ENCODE data around the gene FBRSL1. TPM values are rescaled to one million over a fixed set of nuclear protein-coding genes. Genes with fewer than 3 reads are reported as not detected.

The FBRSL1 gene
- total RNA-seq, 4 donors from 2014 or later = 13.8 to 31.5 (median 16.1) TPM

- DNase-seq (ENCODE audit: low spot score in 2 of 2) = no peak
- Histone ChIP-seq H3K36me3 (peaks cover 0 to 29% (median 0%) of the 10 kb centered on the region in 3 donors), H3K9me3 (no peaks in the 10 kb centered on the region), H3K4me3 (no peak overlapping the region), H3K27me3 (no peaks in the 10 kb centered on the region), H3K27ac (peak overlapping the region in 3 of 4 donors; percentile 12 to 74 (median 46)), H3K4me1 (peaks cover 0 to 56% (median 0%) of the 10 kb centered on the region in 4 donors)
- TF ChIP-seq EP300 (IDR thresholded peaks at IDR 0.05) = no peak
- TF ChIP-seq, protein P1, sequence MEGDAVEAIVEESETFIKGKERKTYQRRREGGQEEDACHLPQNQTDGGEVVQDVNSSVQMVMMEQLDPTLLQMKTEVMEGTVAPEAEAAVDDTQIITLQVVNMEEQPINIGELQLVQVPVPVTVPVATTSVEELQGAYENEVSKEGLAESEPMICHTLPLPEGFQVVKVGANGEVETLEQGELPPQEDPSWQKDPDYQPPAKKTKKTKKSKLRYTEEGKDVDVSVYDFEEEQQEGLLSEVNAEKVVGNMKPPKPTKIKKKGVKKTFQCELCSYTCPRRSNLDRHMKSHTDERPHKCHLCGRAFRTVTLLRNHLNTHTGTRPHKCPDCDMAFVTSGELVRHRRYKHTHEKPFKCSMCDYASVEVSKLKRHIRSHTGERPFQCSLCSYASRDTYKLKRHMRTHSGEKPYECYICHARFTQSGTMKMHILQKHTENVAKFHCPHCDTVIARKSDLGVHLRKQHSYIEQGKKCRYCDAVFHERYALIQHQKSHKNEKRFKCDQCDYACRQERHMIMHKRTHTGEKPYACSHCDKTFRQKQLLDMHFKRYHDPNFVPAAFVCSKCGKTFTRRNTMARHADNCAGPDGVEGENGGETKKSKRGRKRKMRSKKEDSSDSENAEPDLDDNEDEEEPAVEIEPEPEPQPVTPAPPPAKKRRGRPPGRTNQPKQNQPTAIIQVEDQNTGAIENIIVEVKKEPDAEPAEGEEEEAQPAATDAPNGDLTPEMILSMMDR (IDR thresholded peaks at IDR 0.05) = no peak
- no peak for TF ChIP-seq POLR2A (IDR thresholded peaks at IDR 0.05)
- WGBS, 2 donors = 81 to 84% methylated on average over 21 to 35 of the region's 43 CpGs
These were observed 35.3 kb downstream of the FBRSL1 start for GRCh38 chr12:132525011-132525832.

GRCh38 chr12:132525833-132526455 is 36.0 kb downstream of the FBRSL1 start:
- DNase-seq (ENCODE audit: low spot score in 2 of 2) = no peak
- Histone ChIP-seq H3K4me1 (peaks cover 0 to 49% (median 0%) of the 10 kb centered on the region in 4 donors), H3K9me3 (no peaks in the 10 kb centered on the region), H3K27ac (peak overlapping the region in 1 of 4 donors; percentile 74), H3K4me3 (no peak overlapping the region), H3K27me3 (no peaks in the 10 kb centered on the region), H3K36me3 (peaks cover 0 to 29% (median 0%) of the 10 kb centered on the region in 3 donors)
- 72 to 74% methylated on average over 17 to 28 of the region's 28 CpGs for WGBS, 2 donors
- TF ChIP-seq, protein P1 (IDR thresholded peaks at IDR 0.05) = no peak
- TF ChIP-seq EP300 (IDR thresholded peaks at IDR 0.05) = no peak
- TF ChIP-seq POLR2A (IDR thresholded peaks at IDR 0.05) = no peak

- peaks cover 0 to 40% (median 0%) of the 10 kb centered on the region in 4 donors for H3K4me1 ChIP-seq
- peaks cover 0 to 2% (median 0%) of the 10 kb centered on the region in 4 donors for H3K9me3 ChIP-seq
- no peak overlapping the region for H3K4me3 ChIP-seq
- WGBS, 2 donors = 87 to 88% methylated on average over 19 to 22 of the region's 25 CpGs
- peaks cover 0 to 36% (median 0%) of the 10 kb centered on the region in 3 donors for H3K36me3 ChIP-seq
- TF ChIP-seq, protein P1 (IDR thresholded peaks at IDR 0.05) = no peak
- TF ChIP-seq EP300 (IDR thresholded peaks at IDR 0.05) (no peak), POLR2A (IDR thresholded peaks at IDR 0.05) (no peak)
- no peaks in the 10 kb centered on the region for H3K27me3 ChIP-seq
- H3K27ac ChIP-seq = no peak overlapping the region
- no peak for DNase-seq (ENCODE audit: low spot score in 2 of 2)
These were observed 37.4 kb downstream of the FBRSL1 start for GRCh38 chr12:132527186-132527882.

DNA sequence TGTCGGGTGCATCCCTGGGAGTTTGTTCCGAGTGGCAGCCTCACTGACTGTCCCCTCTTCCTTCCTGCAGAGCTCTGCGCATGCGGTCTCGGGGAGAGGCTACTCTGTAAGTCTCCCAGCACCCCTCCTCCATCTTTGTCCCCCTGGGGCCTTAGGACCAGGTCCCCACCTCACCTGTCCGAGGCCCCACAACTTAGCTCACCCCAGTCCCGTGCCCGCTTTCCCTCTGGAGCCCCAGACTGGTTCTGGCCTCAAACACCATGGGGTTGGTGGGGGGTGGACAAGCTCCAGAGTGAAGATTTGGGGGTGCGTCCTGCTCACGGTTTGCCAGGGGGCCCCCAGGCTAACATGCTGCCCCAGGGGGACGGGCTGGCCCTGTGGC is 37.9 kb downstream of the FBRSL1 start:
- H3K36me3 ChIP-seq = peaks cover 0 to 41% (median 0%) of the 10 kb centered on the region in 3 donors
- H3K9me3 ChIP-seq = peaks cover 0 to 7% (median 0%) of the 10 kb centered on the region in 4 donors
- H3K27me3 ChIP-seq = no peaks in the 10 kb centered on the region
- H3K4me1 ChIP-seq = peaks cover 0 to 35% (median 0%) of the 10 kb centered on the region in 4 donors
- WGBS, 2 donors = 80 to 94% methylated on average over 8 to 10 of the region's 11 CpGs
- no peak for DNase-seq (ENCODE audit: low spot score in 2 of 2)
- no peak overlapping the region for H3K4me3 ChIP-seq
- TF ChIP-seq, protein P1 (IDR thresholded peaks at IDR 0.05) = no peak
- TF ChIP-seq POLR2A (IDR thresholded peaks at IDR 0.05) = no peak
- TF ChIP-seq EP300 (IDR thresholded peaks at IDR 0.05) = no peak
- no peak overlapping the region for H3K27ac ChIP-seq
